ENCODE measurements around the gene AMZ2.
A peak's percentile ranks its signal among the peaks of the same experiment; 100 is the strongest.
"Not testable (repeated sequence)": the region's sequence is repeated elsewhere in the genome, so short reads cannot be mapped to it uniquely, and the experiment has no call there.

The AMZ2 gene, protein sequence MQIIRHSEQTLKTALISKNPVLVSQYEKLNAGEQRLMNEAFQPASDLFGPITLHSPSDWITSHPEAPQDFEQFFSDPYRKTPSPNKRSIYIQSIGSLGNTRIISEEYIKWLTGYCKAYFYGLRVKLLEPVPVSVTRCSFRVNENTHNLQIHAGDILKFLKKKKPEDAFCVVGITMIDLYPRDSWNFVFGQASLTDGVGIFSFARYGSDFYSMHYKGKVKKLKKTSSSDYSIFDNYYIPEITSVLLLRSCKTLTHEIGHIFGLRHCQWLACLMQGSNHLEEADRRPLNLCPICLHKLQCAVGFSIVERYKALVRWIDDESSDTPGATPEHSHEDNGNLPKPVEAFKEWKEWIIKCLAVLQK

DNA sequence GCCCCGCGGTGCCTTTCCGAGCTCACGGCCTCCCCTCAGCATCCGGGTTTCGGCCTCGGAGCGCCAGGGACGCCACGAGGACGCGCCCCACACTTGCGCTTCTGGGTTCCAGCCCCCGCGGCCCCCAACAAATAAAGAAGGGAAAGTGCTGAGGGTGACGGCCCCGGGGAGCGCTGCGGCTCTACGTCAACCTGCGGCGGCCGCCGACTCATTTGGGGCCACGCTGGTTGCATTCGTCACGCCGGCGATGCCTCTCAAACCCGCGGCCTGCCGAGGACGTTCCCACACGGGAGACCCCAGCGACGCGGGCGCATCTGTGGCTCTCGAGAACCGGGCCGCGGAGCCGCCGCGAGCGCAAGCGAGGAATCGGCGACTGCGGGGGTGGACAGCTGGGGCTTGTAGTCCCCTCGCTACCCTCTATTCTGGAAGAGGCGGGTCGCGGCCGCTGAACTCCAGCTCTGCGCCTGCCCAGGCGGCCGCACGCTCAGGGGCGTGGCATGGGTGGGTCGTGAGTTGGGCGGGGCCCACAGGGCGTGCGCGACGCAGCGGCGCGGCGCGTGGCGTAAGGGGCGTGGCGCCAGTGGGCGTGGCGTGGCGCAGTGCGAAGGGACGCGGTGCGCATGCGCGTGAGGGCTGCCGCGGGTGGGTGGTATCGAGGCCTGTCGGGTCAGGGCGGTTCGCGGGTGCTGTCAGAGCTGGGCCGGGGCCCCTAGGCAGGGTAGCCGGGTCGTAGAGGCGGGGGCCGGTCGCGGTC, at the start of gene AMZ2:
TSS of gene AMZ2 (plus strand) at position 599 of the 754 bp plus-strand sequence. CDS start 2,145 bp downstream, outside the sequence.
- DNase-seq (ENCODE audit: low spot score), result peak; percentile 96

GRCh38 chr17:68198931-68199836, 48.7 kb upstream of the AMZ2 start:
- DNase-seq (ENCODE audit: low spot score), result no peak

- DNase-seq (ENCODE audit: low spot score), result no peak
Measured at GRCh38 chr17:68199837-68200688, 47.8 kb upstream of the AMZ2 start.

DNA sequence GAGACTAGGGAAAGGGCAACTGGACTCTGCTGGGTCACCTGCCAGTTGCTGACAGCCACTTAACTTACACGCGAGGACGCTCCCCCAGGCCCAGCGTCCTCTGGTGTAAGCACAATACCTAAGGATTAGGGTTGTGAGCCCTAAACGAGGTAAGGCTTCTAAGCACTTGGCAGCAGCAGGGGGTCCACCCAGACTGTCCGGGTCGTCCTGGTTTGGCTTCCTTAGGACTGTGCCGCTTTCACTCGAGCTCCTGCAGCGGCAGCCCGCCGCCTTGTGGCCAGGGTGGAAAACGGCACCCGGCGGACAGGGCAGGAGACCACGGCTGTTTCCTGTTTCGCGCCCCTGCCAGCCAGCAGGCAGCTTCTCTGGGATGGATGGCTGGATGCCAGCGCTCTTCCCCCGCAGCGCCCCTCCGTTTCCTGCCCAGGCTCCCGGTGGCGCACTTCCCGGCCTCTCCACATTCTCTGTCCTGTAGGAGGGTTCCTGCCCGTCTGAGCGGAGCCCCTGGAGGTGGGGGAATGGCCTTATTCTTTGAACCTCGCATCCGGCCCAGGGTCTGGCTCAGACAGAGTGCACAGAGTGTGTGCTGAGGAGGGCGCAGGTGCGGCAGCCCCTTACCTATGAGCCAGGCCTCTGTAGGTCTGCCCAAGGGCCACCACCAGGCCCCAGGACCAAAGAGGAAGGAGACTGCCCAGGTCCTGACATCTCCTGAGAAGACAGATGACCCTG, 47.0 kb upstream of the AMZ2 start:
- peak; percentile 72 for DNase-seq (ENCODE audit: low spot score)

GRCh38 chr17:68201418-68201771, 46.4 kb upstream of the AMZ2 start:
- not testable (repeated sequence) for DNase-seq (ENCODE audit: low spot score)

GRCh38 chr17:68202321-68202720, 45.5 kb upstream of the AMZ2 start:
- DNase-seq (ENCODE audit: low spot score), result not testable (repeated sequence)

- DNase-seq (ENCODE audit: low spot score), result no peak
Measured at GRCh38 chr17:68204736-68205135, 43.1 kb upstream of the AMZ2 start.

DNA sequence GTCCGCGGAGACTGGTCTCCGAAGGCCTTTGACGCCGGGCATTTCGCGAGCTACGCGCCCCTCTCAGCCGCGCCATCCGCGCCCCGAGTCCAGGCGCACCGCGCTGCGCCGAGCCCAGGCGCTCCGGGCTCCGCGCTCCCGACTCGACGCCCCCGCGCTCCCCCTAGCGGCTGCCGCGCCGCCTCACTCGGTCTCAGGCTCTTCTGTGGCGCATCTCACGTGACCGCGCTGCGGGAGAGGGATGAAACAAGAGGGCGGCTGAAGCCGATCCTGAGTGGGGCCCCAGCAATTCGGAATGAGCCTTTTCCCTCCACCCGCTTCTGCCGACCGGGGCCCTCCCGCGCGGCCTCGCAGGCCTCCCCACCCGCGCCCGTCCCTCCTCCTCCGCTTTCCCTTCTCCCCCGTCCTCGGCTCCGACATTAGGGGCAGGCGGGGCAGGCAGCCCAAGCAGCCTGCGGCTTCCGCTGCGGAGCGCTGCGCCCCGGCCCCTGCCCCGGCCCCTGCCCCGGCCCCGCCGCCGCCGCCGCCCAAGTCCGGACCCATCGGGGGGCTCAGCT, 42.5 kb upstream of the AMZ2 start:
- DNase-seq (ENCODE audit: low spot score), result peak; percentile 92

- peak; percentile 55 for DNase-seq (ENCODE audit: low spot score)
Measured at GRCh38 chr17:68205808-68206720, 41.8 kb upstream of the AMZ2 start.

DNA sequence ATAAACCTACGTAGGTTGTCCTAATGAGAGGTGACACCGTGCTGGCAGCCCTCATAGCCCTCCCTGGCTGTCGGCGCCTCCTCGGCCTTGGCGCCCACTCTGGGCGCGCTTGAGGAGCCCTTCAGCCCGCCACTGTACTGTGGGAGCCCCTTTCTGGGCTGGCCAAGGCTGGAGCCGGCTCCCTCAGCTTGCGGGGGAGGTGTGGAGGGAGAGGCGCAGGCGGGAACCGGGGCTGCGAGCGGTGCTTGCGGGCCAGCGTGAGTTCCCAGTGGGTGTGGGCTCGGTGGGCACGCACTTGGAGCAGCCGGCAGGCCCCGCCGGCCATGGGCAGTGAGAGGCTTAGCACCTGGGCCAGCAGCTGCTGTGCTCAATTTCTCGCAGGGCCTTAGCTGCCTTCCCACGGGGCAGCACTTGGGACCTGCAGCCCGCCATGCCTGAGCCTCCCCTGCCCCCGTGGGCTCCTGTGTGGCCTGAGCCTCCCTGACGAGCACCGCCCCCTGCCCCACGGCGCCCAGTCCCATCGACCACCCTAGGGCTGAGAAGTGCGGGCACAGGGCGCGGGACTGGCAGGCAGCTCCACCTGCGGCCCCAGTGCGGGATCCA, 40.1 kb upstream of the AMZ2 start:
- DNase-seq (ENCODE audit: low spot score), result no peak

DNA sequence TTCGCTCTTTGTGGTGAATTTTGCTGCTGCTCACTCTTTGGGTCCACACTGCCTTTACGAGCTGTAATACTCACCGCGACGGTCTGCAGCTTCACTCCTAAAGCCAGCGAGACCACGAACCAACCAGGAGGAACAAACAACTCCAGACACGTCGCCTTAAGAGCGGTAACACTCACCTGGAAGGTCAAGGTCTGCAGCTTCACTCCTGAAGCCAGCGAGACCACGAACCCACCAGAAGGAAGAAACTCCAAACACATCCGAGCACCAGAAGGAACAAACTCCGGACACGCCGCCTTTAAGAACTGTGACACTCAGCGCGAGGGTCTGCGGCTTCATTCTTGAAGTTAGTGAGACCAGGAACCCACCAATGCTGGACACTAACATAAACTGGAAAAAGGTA, 39.2 kb upstream of the AMZ2 start:
- DNase-seq (ENCODE audit: low spot score), result not testable (repeated sequence)

GRCh38 chr17:68209191-68209900, 38.5 kb upstream of the AMZ2 start:
- DNase-seq (ENCODE audit: low spot score), result not testable (repeated sequence)

DNA sequence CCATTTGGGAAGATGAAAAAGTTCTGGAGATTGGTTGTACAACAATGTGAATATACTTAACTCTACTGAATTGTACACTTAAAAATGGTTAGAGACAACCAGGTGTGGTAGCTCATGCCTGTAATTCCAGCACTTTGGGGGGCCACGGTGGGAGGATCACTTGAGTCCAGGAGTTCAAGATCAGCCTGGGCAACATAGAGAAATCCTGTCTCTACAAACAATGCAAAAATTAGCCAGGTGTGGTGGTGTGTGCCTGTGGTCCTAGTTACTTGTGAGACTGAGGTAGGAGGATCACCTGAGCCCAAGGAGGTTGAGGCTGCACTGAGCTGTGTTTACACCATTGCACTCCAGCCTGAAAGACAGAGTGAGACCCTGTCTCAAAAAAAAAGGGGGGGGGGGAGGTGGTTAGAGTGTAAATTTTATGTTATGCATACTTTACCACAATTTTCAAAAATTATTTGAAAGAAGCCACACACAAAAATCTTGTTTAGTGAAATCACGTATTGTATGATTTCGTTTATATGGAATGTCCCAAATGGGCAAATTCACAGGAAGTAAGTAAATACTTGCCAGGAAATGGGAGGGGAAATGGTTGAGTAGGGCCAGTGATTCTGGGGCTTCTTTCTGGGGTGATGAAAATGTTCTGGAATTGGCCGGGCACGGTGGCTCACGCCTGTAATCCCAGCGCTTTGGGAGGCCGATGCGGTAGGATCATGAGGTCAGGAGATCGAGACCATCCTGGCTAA, 37.1 kb upstream of the AMZ2 start:
- no peak for DNase-seq (ENCODE audit: low spot score)

- DNase-seq (ENCODE audit: low spot score), result not testable (repeated sequence)
Measured at GRCh38 chr17:68213428-68214411, 34.1 kb upstream of the AMZ2 start.

GRCh38 chr17:68215453-68215852, 32.4 kb upstream of the AMZ2 start:
- not testable (repeated sequence) for DNase-seq (ENCODE audit: low spot score)

GRCh38 chr17:68219429-68219828, 28.4 kb upstream of the AMZ2 start:
- DNase-seq (ENCODE audit: low spot score), result not testable (repeated sequence)

All from CD4-positive, alpha-beta T cell treated with Interleukin-15 for 4 hours (primary cell).